Chondrocyte (in vitro differentiated cells): ENCODE measurements around the gene ADGRL4. TPM values are rescaled to one million over a fixed set of nuclear protein-coding genes. Genes with fewer than 3 reads are reported as not detected.

Experiments
- DNase-seq: peaks from one replicate; pipeline ENCODE4 v3.0.0; 2021; ENCODE audit warnings: mixed read lengths, low spot score
- H3K27ac Mint-ChIP-seq: one replicate; pipeline ENCODE4 v1.8.0; 2021; ENCODE audit warnings: mild to moderate bottlenecking, moderate library complexity, mixed read lengths; ENCODE audit not compliant: unreplicated experiment
- H3K27me3 Mint-ChIP-seq: 2 replicates; pipeline ENCODE4 v1.8.0; 2021; ENCODE audit warnings: low read depth, mixed read lengths
- H3K36me3 Mint-ChIP-seq: 2 replicates; pipeline ENCODE4 v1.8.0; 2021; ENCODE audit warnings: low read depth, mixed read lengths
- H3K4me1 Mint-ChIP-seq: 2 replicates; pipeline ENCODE4 v1.8.0; 2021; ENCODE audit warnings: low read depth, mild to moderate bottlenecking, mixed read lengths
- H3K4me3 Mint-ChIP-seq: one replicate; pipeline ENCODE4 v1.8.0; 2021; ENCODE audit warnings: mild to moderate bottlenecking, moderate library complexity, mixed read lengths; ENCODE audit not compliant: unreplicated experiment
- H3K9me3 Mint-ChIP-seq: 2 replicates; pipeline ENCODE4 v1.8.0; 2021; ENCODE audit warnings: low read depth, mixed read lengths
- total RNA-seq: library from RNA; stranded (reverse); gene quantifications from 3 replicates; pipeline ENCODE4 v1.2.1, GENCODE V29; 2021
- TF ChIP-seq, protein P1 (sequence below): fragments of 200-600 bp; sonication (generic); IDR thresholded peaks from 2 replicates; pipeline ENCODE4 v1.5.0; 2021; ENCODE audit warnings: antibody characterized with exemption, mild to moderate bottlenecking, moderate library complexity

The ADGRL4 gene
- total RNA-seq, 1 donor from 2014 or later, result 6.9 TPM

DNA sequence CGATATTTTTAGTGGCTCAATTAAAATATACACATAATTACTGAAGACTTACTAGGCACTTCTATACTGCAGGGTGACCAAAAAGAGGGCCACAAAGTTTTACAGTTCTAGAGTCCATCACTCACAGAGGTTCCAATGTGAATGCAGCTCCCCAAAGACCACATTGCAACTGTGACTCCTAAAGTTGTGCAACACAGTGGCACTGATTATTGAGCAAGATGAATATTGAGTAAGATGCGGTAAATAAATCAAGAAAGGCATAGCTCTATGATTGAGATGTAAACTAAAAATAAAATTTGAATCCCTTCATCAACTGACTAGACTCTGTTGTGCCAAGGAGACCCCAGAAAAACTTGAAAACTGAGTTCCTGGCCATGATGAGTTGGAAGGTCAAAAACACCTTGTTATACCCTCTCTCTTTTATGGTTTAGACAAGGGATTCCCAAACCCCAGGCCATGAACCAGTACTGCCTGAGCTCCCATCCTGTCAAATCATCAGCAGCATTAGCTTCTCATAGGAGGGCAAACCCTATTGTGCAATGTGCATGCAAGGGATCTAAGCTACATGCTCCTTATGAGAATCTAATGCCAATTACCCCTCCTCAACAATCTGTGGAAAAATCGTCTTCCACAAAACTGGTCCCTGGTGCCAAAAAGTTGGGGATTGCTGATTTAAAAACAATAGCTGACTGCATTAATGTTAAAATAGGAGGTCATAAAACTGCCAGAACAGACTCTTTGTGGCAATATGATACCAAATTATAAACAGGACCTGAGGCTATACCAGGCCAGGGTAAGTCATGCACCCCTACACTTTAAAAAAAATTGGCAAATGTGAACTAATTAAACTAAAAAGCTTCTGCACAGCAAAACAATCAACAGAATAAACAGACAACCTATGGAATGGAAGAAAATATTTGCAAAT is 94.3 kb downstream of the ADGRL4 start:
- TF ChIP-seq, protein P1, sequence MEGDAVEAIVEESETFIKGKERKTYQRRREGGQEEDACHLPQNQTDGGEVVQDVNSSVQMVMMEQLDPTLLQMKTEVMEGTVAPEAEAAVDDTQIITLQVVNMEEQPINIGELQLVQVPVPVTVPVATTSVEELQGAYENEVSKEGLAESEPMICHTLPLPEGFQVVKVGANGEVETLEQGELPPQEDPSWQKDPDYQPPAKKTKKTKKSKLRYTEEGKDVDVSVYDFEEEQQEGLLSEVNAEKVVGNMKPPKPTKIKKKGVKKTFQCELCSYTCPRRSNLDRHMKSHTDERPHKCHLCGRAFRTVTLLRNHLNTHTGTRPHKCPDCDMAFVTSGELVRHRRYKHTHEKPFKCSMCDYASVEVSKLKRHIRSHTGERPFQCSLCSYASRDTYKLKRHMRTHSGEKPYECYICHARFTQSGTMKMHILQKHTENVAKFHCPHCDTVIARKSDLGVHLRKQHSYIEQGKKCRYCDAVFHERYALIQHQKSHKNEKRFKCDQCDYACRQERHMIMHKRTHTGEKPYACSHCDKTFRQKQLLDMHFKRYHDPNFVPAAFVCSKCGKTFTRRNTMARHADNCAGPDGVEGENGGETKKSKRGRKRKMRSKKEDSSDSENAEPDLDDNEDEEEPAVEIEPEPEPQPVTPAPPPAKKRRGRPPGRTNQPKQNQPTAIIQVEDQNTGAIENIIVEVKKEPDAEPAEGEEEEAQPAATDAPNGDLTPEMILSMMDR, result no peak
- no peaks in the 10 kb centered on the region for H3K36me3 Mint-ChIP-seq
- H3K4me3 Mint-ChIP-seq, result no peak overlapping the region
- no peaks in the 10 kb centered on the region for H3K27me3 Mint-ChIP-seq
- H3K27ac Mint-ChIP-seq, result no peak overlapping the region
- H3K4me1 Mint-ChIP-seq, result peaks cover 3% of the 10 kb centered on the region
- H3K9me3 Mint-ChIP-seq, result no peaks in the 10 kb centered on the region
- no peak for DNase-seq

GRCh38 chr1:78902641-78903040 is 103.9 kb downstream of the ADGRL4 start:
- no peaks in the 10 kb centered on the region for H3K36me3 Mint-ChIP-seq
- DNase-seq, result no peak
- H3K4me1 Mint-ChIP-seq, result no peaks in the 10 kb centered on the region
- H3K27ac Mint-ChIP-seq, result no peak overlapping the region
- no peaks in the 10 kb centered on the region for H3K9me3 Mint-ChIP-seq
- no peak overlapping the region for H3K4me3 Mint-ChIP-seq
- no peaks in the 10 kb centered on the region for H3K27me3 Mint-ChIP-seq
- TF ChIP-seq, protein P1, result no peak

DNA sequence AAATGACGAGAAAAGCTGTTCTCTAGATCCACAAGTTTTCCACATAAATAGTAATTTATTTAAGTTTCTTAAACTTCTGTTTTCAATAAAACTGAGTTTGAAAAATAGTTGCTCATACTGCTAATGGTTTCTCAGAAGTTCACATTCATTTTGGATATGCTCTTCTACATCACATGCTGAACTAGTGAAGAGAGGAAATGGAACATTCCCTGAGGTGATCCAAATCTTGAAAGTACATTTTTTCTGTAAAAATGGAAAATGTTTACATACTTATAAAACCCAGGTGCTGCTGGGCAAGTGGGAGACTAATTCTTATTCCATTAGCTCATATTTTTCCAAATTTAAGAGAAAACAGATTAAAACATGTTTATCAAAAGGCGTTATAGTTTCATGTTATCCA is 111.7 kb downstream of the ADGRL4 start:
- H3K27ac Mint-ChIP-seq, result no peak overlapping the region
- H3K36me3 Mint-ChIP-seq, result no peaks in the 10 kb centered on the region
- no peaks in the 10 kb centered on the region for H3K9me3 Mint-ChIP-seq
- peaks cover 19% of the 10 kb centered on the region for H3K4me1 Mint-ChIP-seq
- no peak overlapping the region for H3K4me3 Mint-ChIP-seq
- TF ChIP-seq, protein P1, result no peak
- no peak for DNase-seq
- H3K27me3 Mint-ChIP-seq, result no peaks in the 10 kb centered on the region

GRCh38 chr1:78892260-78892840 is 114.2 kb downstream of the ADGRL4 start:
- Mint-ChIP-seq H3K4me3 (no peak overlapping the region), H3K27me3 (no peaks in the 10 kb centered on the region), H3K36me3 (no peaks in the 10 kb centered on the region), H3K4me1 (peaks cover 19% of the 10 kb centered on the region), H3K9me3 (no peaks in the 10 kb centered on the region), H3K27ac (no peak overlapping the region)
- DNase-seq, result no peak
- TF ChIP-seq, protein P1, result no peak

GRCh38 chr1:78887458-78887857 is 119.1 kb downstream of the ADGRL4 start:
- TF ChIP-seq, protein P1, result no peak
- no peak for DNase-seq
- H3K36me3 Mint-ChIP-seq, result no peaks in the 10 kb centered on the region
- no peaks in the 10 kb centered on the region for H3K27me3 Mint-ChIP-seq
- H3K9me3 Mint-ChIP-seq, result no peaks in the 10 kb centered on the region
- no peak overlapping the region for H3K4me3 Mint-ChIP-seq
- H3K27ac Mint-ChIP-seq, result no peak overlapping the region
- peaks cover 29% of the 10 kb centered on the region for H3K4me1 Mint-ChIP-seq
